Uterus (tissue), 4 donors: ENCODE results near the gene P2RX7. TPM values are rescaled to one million over a fixed set of nuclear protein-coding genes. Genes with fewer than 3 reads are reported as not detected.
"Not testable (repeated sequence)": the region's sequence is repeated elsewhere in the genome, so short reads cannot be mapped to it uniquely, and the experiment has no call there.

ENCODE experiments used
- DNase-seq, 2 donors: peaks; one replicate each; pipeline ENCODE4 v3.0.0-alpha.2; 2019 to 2020
- H3K27ac ChIP-seq, 2 donors: fragments of 200-600 bp; sonication (generic); 1 replicate in 1 of 2; 2 replicates in 1 of 2; pipeline ENCODE4 v1.5.1; 2016 to 2018
- H3K27me3 ChIP-seq, 2 donors: fragments of 200-600 bp; sonication (generic); one replicate each; pipeline ENCODE4 v1.5.1; 2018 to 2019; ENCODE audit warnings: control low read depth in 1 of 2
- H3K36me3 ChIP-seq, 2 donors: fragments of 200-600 bp; sonication (generic); one replicate each; pipeline ENCODE4 v1.5.1; 2019; ENCODE audit warnings: control low read depth in 1 of 2
- H3K4me1 ChIP-seq, 2 donors: fragments of 200-600 bp; sonication (generic); one replicate each; pipeline ENCODE4 v1.5.1; 2018 to 2019; ENCODE audit warnings: control low read depth in 1 of 2
- H3K4me3 ChIP-seq, 2 donors: fragments of 200-600 bp; sonication (generic); 1 replicate in 1 of 2; 2 replicates in 1 of 2; pipeline ENCODE4 v1.5.1; 2018 to 2019; ENCODE audit warnings: mild to moderate bottlenecking in 1 of 2
- H3K9me3 ChIP-seq, 2 donors: fragments of 200-600 bp; sonication (generic); one replicate each; pipeline ENCODE4 v1.5.1; 2019; ENCODE audit warnings: control low read depth in 1 of 2
- POLR2A ChIP-seq, 2 donors: fragments of 450-650 bp; IDR thresholded peaks; one replicate each; pipeline ENCODE4 v1.6.1; 2016; ENCODE audit warnings: antibody characterized with exemption in 2 of 2, mild to moderate bottlenecking in 1 of 2, moderate library complexity in 1 of 2
- intact Hi-C: fragments of 100-400 bp; cut with DNase I; formaldehyde crosslinking; loops from one replicate; pipeline ENCODE4 v1.15.1; 2023; ENCODE audit warnings: low total_unique reads
- total RNA-seq, 4 donors: library from RNA; depleted of rRNA in 3 of 4; stranded (reverse); fragments of >200 nt in 3 of 4; gene quantifications; one replicate each; pipeline versions ENCODE4 v1.1.0 to v1.2.4, GENCODE V29; 2014 to 2023
- TF ChIP-seq, protein P1 (sequence below), 4 experiments: fragments of 200-600 bp in 2 of 4; fragments of 450-650 bp in 2 of 4; sonication (generic) in 2 of 4; IDR thresholded peaks; one replicate each; pipeline ENCODE4 v1.5.1; 2016 to 2019; ENCODE audit warnings: antibody characterized with exemption in 4 of 4, mild to moderate bottlenecking in 2 of 4, moderate library complexity in 1 of 4
- donor health status: DM: yes; HTN: yes; CAD: no.

Gene P2RX7
- total RNA-seq, 4 donors from 2014 or later: 1.0 to 7.7 (median 3.1) TPM

DNA sequence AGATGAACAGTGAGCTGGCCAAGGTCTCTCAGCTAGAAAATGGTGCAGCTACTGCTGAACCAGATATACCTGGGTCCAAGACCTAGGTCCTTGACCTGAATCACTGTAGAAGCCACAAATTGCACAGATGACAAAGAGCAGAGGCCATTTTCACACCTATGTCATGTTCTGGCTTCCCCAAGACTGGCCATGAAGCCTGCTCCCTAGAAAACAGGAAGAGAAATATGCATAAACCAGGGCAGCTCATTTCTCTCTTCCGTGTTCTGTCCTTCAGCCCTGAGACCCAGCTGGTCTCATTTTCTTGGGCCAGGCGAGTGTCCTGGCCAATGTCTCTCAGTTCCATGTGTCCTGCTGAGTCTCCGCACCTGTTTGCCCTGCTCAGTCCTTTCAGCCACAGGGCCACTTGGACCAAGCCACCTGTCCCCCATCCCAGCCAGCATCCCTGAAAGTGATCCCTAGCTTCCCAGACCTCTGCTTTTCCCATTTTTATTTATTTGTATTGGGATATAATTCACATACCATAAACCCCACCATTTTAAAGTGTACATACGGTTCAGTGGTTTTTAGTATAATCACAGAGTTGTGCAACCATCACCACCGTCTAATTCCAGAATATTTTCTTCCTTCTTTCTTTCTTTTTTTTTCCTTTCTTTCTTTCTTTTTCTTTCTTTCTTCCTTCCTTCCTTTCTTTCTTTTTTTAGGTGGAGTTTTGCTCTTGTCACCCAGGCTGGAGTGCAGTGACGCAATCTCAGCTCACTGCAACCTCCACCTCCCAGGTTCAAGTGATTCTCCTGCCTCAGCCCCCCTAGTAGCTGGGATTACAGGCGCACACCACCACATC lies 27.0 kb downstream of the P2RX7 start:
- no peaks in the 10 kb centered on the region for H3K36me3 ChIP-seq
- intact Hi-C loops: no loop called here

DNA sequence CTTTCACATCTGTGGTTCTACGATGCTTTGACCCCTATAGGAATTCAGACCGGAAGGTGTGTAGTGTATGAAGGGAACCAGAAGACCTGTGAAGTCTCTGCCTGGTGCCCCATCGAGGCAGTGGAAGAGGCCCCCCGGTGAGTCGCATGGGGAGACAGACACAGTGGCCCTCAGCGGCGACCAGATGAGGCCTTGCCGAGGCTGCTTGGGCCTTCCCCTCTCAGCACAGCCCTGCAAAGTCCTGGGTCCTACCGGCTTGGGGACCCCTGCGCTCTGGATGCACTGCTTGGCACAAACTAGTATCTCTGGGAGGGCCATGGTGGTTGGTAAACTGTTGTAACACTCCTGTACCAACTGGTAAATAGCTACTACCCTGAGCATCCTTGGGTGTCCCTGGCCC lies 29.7 kb downstream of the P2RX7 start:
- Histone ChIP-seq H3K36me3 (no peaks in the 10 kb centered on the region), H3K4me1 (no peaks in the 10 kb centered on the region)
- intact Hi-C loops: no loop called here

More for the DNA sequence above, 27.0 kb downstream of the P2RX7 start:
- H3K4me3 ChIP-seq: no peak overlapping the region
- H3K9me3 ChIP-seq: no peaks in the 10 kb centered on the region
- H3K4me1 ChIP-seq: no peaks in the 10 kb centered on the region
- DNase-seq: no peak
- TF ChIP-seq, protein P1, sequence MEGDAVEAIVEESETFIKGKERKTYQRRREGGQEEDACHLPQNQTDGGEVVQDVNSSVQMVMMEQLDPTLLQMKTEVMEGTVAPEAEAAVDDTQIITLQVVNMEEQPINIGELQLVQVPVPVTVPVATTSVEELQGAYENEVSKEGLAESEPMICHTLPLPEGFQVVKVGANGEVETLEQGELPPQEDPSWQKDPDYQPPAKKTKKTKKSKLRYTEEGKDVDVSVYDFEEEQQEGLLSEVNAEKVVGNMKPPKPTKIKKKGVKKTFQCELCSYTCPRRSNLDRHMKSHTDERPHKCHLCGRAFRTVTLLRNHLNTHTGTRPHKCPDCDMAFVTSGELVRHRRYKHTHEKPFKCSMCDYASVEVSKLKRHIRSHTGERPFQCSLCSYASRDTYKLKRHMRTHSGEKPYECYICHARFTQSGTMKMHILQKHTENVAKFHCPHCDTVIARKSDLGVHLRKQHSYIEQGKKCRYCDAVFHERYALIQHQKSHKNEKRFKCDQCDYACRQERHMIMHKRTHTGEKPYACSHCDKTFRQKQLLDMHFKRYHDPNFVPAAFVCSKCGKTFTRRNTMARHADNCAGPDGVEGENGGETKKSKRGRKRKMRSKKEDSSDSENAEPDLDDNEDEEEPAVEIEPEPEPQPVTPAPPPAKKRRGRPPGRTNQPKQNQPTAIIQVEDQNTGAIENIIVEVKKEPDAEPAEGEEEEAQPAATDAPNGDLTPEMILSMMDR (IDR thresholded peaks at IDR 0.05): no peak
- TF ChIP-seq POLR2A (IDR thresholded peaks at IDR 0.05): no peak
- no peaks in the 10 kb centered on the region for H3K27me3 ChIP-seq
- no peak overlapping the region for H3K27ac ChIP-seq

DNA sequence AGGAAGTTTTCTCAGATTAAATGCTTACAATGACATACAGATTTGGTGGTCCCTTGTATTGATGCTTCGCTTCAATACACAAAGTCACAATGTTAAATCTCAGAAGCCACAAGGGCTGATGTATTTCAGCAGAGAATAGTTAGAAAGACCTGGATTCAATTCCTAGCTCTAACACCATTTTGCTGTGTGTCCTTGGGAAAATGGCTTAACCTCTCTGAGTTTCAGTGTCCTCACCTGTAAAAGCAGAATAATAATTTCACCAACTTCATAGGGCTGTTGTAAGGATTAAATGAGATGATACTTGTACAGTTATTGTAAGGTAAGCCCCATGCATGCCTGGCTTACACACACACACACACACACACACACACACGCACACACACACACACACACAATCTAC lies 30.3 kb downstream of the P2RX7 start:
- no peak for TF ChIP-seq POLR2A (IDR thresholded peaks at IDR 0.05)
- TF ChIP-seq, protein P1 (IDR thresholded peaks at IDR 0.05): no peak
- no peak overlapping the region for H3K27ac ChIP-seq
- H3K27me3 ChIP-seq: no peaks in the 10 kb centered on the region
- H3K4me1 ChIP-seq: no peaks in the 10 kb centered on the region
- intact Hi-C loops: no loop called here
- H3K9me3 ChIP-seq: no peaks in the 10 kb centered on the region
- no peaks in the 10 kb centered on the region for H3K36me3 ChIP-seq
- no peak for DNase-seq
- no peak overlapping the region for H3K4me3 ChIP-seq

More for the DNA sequence above, 29.7 kb downstream of the P2RX7 start:
- no peak for TF ChIP-seq POLR2A (IDR thresholded peaks at IDR 0.05)
- TF ChIP-seq, protein P1 (IDR thresholded peaks at IDR 0.05): no peak
- DNase-seq: no peak
- H3K27ac ChIP-seq: no peak overlapping the region
- no peaks in the 10 kb centered on the region for H3K27me3 ChIP-seq
- no peak overlapping the region for H3K4me3 ChIP-seq
- no peaks in the 10 kb centered on the region for H3K9me3 ChIP-seq

DNA sequence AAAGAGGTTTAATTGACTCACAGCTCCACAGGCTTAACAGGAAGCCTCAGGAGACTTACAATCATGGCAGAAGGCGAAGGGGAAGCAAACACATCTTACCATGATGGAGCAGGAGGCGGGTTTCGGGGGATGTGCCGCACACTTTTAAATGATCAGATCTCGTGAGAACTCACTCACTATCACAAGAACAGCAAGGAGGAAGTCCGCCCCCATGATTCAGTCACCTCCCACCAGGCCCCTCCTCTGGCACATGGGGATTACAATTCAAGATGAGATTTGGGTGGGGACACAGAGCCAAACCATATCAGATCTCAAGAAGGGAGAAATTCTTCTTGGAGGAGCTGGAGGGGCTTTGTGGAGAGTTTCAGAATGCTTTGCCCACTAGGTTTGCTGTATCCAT lies 32.2 kb downstream of the P2RX7 start:
- DNase-seq, H3K27me3 ChIP-seq, intact Hi-C loops, H3K27ac ChIP-seq, H3K9me3 ChIP-seq, H3K36me3 ChIP-seq, H3K4me1 ChIP-seq, H3K4me3 ChIP-seq: not testable (repeated sequence)

DNA sequence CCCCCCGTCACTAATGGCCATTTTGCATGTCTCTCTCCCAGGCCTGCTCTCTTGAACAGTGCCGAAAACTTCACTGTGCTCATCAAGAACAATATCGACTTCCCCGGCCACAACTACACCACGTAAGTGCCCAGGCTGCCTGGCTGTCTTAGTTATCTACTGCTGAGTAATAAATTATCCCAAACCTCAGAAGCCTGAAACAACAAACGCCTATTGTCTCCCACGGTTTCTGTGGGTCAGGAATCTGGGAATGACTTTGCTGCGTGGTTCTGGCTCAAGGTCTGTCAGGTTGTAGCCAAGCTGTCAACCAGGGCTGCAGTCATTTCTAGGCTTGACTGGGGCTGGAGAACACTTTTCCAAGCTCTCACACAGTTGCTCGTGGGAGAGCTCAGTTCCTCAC lies 32.6 kb downstream of the P2RX7 start:
- no peaks in the 10 kb centered on the region for H3K36me3 ChIP-seq
- H3K27ac ChIP-seq: no peak overlapping the region

More for the DNA sequence above, 32.6 kb downstream of the P2RX7 start:
- Histone ChIP-seq H3K4me3 (no peak overlapping the region), H3K27me3 (no peaks in the 10 kb centered on the region), H3K9me3 (no peaks in the 10 kb centered on the region), H3K4me1 (no peaks in the 10 kb centered on the region)
- intact Hi-C loops: no loop called here
- no peak for DNase-seq
- TF ChIP-seq, protein P1 (IDR thresholded peaks at IDR 0.05): no peak
